NCI-H1436 (cell line): ENCODE results near the gene CTBP2.

ENCODE experiments used
- DNase-seq: peaks from one replicate; lab custom pipeline; 2025; lab: John Stamatoyannopoulos, UW

The CTBP2 gene

DNA sequence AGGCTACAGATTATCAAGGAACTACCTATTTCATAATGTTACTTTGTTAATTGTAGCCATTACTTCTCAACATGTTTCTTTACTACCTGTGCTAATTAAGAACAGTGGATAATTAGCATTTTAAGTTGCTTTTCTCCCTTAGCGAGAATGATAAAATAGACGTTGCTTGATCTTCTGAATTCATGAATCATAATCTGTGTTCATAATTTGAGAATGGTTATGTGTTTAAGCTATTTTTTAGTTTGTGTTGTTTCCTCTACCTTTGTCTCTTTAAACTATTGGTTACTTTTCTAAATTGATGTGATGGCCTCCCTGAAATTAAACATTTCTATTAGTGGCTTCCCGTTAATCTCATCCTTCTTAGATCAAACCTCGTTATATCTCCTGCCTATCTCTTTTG is 218.5 kb downstream of the CTBP2 start, which contains the start of gene ZRANB1:
ZRANB1 (plus strand) TSS at position 301 of the 400 bp plus-strand sequence. CDS start 371 bp downstream, outside the sequence.
- no peak for DNase-seq

DNA sequence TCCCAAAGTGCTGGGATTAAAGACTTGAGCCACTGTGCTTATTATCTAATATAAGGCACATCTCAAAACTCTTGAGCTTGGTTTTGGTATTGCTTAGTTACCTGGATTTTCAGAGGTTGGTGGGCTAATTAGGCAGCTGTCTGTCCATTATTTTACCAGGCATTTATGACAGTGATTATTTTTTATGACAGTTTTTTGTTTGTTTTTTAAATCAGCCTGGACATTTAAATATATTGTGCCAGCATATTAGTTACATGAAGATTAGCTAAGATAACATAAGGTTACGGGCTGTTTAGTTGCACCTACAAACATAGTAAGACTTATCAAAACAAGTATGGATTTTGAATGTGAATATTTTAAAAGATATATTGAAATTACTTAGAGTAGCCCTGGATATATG is 221.1 kb downstream of the CTBP2 start:
- DNase-seq: no peak

- no peak for DNase-seq
Observed at GRCh38 chr10:124936813-124937212, 223.6 kb downstream of the CTBP2 start.

GRCh38 chr10:124935946-124936345 is 224.4 kb downstream of the CTBP2 start:
- no peak for DNase-seq
